Activated naive CD4-positive, alpha-beta T cell treated with anti-CD3 and anti-CD28 coated beads, Interleukin-2, amount 50 U/mL, for 16 hours (primary cell): ENCODE results near the gene CRIP1.
A peak's percentile ranks its signal among the peaks of the same experiment; 100 is the strongest.

Experiments used
- DNase-seq: peaks from one replicate; pipeline ENCODE4 v3.0.0-alpha.2; 2020

The CRIP1 gene

GRCh38 chr14:105536691-105537579 lies 50.2 kb downstream of the CRIP1 start:
- DNase-seq = no peak

- peak; percentile 71 for DNase-seq
Measured at GRCh38 chr14:105537580-105538474, 51.1 kb downstream of the CRIP1 start.
